Ovary (tissue), 9 donors: Measurements from ENCODE around the gene DAW1. TPM values are rescaled to one million over a fixed set of nuclear protein-coding genes. Genes with fewer than 3 reads are reported as not detected.

Experiments
- DNase-seq, 5 donors: peaks; one replicate each; pipeline ENCODE4 v3.0.0-alpha.2; 2019 to 2020
- H3K27ac ChIP-seq, 2 donors: fragments of 200-600 bp; one replicate each; pipeline versions ENCODE4 v1.5.1 to v1.8.0; 2019 to 2022
- H3K27me3 ChIP-seq: fragments of 200-600 bp; one replicate; pipeline ENCODE4 v1.8.0; 2022
- H3K36me3 ChIP-seq: fragments of 200-600 bp; sonication (generic); one replicate; pipeline ENCODE4 v1.5.1; 2019
- H3K4me1 ChIP-seq: one replicate; pipeline ENCODE4 v1.8.1; 2013; ENCODE audit warnings: mild to moderate bottlenecking, moderate library complexity; ENCODE audit not compliant: insufficient read depth
- H3K4me3 ChIP-seq: fragments of 200-600 bp; sonication (generic); one replicate; pipeline ENCODE4 v1.5.1; 2017
- H3K9me3 ChIP-seq, 2 donors: fragments of 200-600 bp in 1 of 2; sonication (generic) in 1 of 2; one replicate each; pipeline versions ENCODE4 v1.5.1 to v1.8.1; 2013 to 2019; ENCODE audit warnings: mild to moderate bottlenecking in 1 of 2, moderate library complexity in 1 of 2
- EP300 ChIP-seq: sonication (generic); formaldehyde crosslinking; IDR thresholded peaks from one replicate; pipeline ENCODE4 v1.6.1; 2017; ENCODE audit warnings: antibody characterized with exemption
- POLR2A ChIP-seq: fragments of 450-650 bp; IDR thresholded peaks from one replicate; pipeline ENCODE4 v1.6.1; 2017; ENCODE audit warnings: antibody characterized with exemption, mild to moderate bottlenecking, moderate library complexity
- WGBS, 3 donors: extraction: QIAGEN DNeasy Blood & Tissue Kit in 1 of 3; methylation state at CpG; one replicate each; pipeline versions ENCODE4 v1.1.5 to v1.1.7; 2013 to 2017; 5-methylcytosine and 5-hydroxymethylcytosine counted together
- intact Hi-C, 4 donors: fragments of 100-400 bp; cut with DNase I; formaldehyde crosslinking; loops; one replicate each; pipeline versions ENCODE4 v1.11.0 to v1.15.1; 2022 to 2023
- polyA plus RNA-seq, 2 donors: library from polyadenylated mRNA; stranded (reverse); fragments of 200-250 nt in 1 of 2; fragments of 350-450 nt in 1 of 2; fragmentation: Illumina TruSeq in 1 of 2; extraction: RNeasy Lipid Tissue Mini Kit (QIAGEN cat#74804) in 1 of 2; gene quantifications; one replicate each; pipeline ENCODE4 v1.2.3, GENCODE V29; 2013 to 2014
- total RNA-seq, 7 donors: library from RNA; depleted of rRNA in 2 of 7; stranded (reverse); fragments of >200 nt in 2 of 7; fragmentation: NEBNext Ultra II Directional in 3 of 7; extraction: Animal tissue kit (Norgen Biotek cat#: 25700) in 3 of 7; gene quantifications; one replicate each; pipeline versions ENCODE4 v1.1.0 to v1.2.4, GENCODE V29; 2016 to 2023
- TF ChIP-seq, protein P1 (sequence below), 3 donors: fragments of 450-650 bp in 2 of 3; fragments of 200-600 bp in 1 of 3; IDR thresholded peaks; one replicate each; pipeline versions ENCODE4 v1.5.1 to v1.8.0; 2016 to 2022; ENCODE audit warnings: antibody characterized with exemption in 3 of 3, mild to moderate bottlenecking in 1 of 3
- donor health status: DM: no; HTN: no; CAD: no; lungs with moderate emphysema.
- donor health status: DM: no; HTN: no; CAD: no.
- donor health status: Bipolar disorder and iron deficiency.
- donor health status: DM: yes; HTN: yes; CAD: no.
- donor health status: DM: no; HTN: no; CAD: no.
- donor health status: DM: yes; HTN: yes; CAD: no.

The DAW1 gene
- total and polyA plus RNA-seq, 9 donors, result 0.11 to 4.6 (median 0.62) TPM; not detected in 2

DNA sequence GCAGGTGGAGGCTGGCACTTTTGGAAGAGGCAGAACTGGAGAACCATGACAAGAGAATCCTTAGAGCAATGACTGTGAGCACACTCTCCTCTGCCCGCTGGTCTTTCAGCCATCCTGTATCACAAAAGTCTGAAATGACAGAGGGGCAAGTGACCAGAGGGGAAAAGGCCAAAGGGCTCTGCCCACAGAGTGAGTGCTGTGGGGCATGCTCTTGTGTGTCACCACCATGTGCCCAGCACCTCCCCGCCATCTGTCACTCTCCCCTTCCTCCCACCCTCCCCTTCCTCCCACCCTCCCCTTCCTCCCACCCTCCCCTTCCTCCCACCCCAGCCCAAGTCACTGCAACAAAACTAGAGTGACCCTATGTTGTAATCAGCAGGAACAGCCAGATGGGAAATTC lies 31.9 kb downstream of the DAW1 start:
- intact Hi-C loops, result no loop called here
- H3K27ac ChIP-seq, result no peak overlapping the region
- TF ChIP-seq, protein P1, sequence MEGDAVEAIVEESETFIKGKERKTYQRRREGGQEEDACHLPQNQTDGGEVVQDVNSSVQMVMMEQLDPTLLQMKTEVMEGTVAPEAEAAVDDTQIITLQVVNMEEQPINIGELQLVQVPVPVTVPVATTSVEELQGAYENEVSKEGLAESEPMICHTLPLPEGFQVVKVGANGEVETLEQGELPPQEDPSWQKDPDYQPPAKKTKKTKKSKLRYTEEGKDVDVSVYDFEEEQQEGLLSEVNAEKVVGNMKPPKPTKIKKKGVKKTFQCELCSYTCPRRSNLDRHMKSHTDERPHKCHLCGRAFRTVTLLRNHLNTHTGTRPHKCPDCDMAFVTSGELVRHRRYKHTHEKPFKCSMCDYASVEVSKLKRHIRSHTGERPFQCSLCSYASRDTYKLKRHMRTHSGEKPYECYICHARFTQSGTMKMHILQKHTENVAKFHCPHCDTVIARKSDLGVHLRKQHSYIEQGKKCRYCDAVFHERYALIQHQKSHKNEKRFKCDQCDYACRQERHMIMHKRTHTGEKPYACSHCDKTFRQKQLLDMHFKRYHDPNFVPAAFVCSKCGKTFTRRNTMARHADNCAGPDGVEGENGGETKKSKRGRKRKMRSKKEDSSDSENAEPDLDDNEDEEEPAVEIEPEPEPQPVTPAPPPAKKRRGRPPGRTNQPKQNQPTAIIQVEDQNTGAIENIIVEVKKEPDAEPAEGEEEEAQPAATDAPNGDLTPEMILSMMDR (IDR thresholded peaks at IDR 0.05), result no peak
- TF ChIP-seq EP300 (no peak), POLR2A (no peak)
- no peak for DNase-seq
- H3K4me1 ChIP-seq, result no peaks in the 10 kb centered on the region
- H3K4me3 ChIP-seq, result no peak overlapping the region
- no peaks in the 10 kb centered on the region for H3K9me3 ChIP-seq
- no peaks in the 10 kb centered on the region for H3K36me3 ChIP-seq
- no peaks in the 10 kb centered on the region for H3K27me3 ChIP-seq
- WGBS, 3 donors, result 62 to 70% (median 68%) methylated on average over 2 of the region's 2 CpGs

DNA sequence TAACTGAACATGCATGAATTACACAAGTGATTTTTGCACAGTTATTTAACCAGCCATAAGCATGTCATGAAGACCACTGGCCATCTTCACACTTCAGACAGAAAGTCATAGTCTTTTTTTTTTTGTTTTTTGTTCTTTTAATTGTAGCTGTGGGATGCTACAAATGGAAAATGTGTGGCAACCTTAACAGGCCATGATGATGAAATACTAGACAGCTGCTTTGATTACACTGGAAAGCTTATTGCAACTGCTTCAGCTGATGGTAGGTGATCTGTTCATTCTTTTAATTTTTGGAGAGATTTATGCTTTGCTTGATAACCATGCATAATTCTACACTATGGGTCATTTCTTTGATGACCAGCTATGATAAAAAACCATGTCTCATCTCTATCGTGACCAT lies 35.6 kb downstream of the DAW1 start:
- intact Hi-C loops, result no loop called here
- H3K36me3 ChIP-seq, result no peaks in the 10 kb centered on the region
- TF ChIP-seq, protein P1 (IDR thresholded peaks at IDR 0.05), result no peak
- no peak for TF ChIP-seq EP300
- TF ChIP-seq POLR2A, result no peak
- no peaks in the 10 kb centered on the region for H3K9me3 ChIP-seq
- H3K27ac ChIP-seq, result no peak overlapping the region
- no peaks in the 10 kb centered on the region for H3K4me1 ChIP-seq
- H3K4me3 ChIP-seq, result no peak overlapping the region
- no peaks in the 10 kb centered on the region for H3K27me3 ChIP-seq
- no peak for DNase-seq
- WGBS, 3 donors, result 80 to 86% (median 86%) methylated on average over 1 of the region's 1 CpG

DNA sequence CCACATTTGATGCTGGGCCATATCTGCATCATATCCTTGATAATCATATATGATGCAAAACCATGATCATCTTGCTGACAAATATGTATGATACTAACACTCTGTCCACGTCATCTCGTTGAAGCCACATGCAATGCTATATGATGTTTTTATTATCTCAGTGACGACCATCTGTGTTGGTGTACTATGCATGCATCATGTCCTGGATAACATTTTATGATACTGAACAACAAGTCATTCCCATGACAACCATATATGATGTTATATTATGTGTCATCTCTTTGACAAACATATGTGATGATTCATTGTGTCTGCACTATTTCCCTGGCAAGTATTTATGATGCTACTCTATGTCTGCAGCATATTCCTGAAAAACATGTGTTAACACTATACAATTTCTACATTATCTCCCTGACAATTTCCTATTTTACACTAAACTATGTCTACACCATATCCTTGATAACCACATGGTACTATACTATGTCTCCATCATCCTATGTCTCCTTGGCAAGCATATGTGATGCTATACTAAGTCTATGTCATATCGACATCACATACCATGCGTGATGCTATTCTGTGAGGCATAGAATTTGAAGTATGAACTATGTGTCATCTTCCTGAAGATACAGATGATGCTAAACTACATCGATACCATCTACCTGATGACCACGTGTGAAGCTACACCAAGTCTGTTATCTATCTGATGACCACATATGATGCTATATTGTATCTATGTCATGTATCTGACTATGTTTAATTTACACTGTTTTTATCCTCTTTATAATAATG lies 37.0 kb downstream of the DAW1 start:
- intact Hi-C loops, result no loop called here
- Histone ChIP-seq H3K36me3 (no peaks in the 10 kb centered on the region), H3K4me1 (no peaks in the 10 kb centered on the region), H3K9me3 (no peaks in the 10 kb centered on the region), H3K27ac (no peak overlapping the region), H3K4me3 (no peak overlapping the region), H3K27me3 (no peaks in the 10 kb centered on the region)
- DNase-seq, result no peak
- WGBS, 3 donors, result 78 to 83% (median 81%) methylated on average over 7 of the region's 7 CpGs
- TF ChIP-seq POLR2A (no peak), EP300 (no peak)
- TF ChIP-seq, protein P1 (IDR thresholded peaks at IDR 0.05), result no peak

DNA sequence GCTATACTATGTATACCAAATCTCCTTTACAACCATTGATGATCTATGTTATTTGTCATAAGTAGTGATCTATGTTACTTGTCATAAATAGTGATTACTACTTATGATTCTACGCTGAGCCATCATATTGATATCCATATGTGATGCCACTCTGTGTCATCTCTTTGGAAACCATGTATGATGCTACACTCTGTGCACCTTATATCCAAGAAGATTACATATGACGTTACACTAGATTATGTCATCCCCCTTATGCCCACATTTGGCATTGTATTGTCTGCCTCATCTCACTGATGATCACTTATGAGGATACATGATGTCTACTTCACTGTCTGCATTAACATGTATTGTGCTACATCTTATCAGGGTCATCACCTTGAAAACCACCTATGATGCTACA lies 42.9 kb downstream of the DAW1 start:
- TF ChIP-seq POLR2A (no peak), EP300 (no peak)
- TF ChIP-seq, protein P1 (IDR thresholded peaks at IDR 0.05), result no peak

More for the DNA sequence above, 42.9 kb downstream of the DAW1 start:
- no peak overlapping the region for H3K4me3 ChIP-seq
- 64 to 69% (median 68%) methylated on average over 2 of the region's 2 CpGs for WGBS, 3 donors
- no peaks in the 10 kb centered on the region for H3K36me3 ChIP-seq
- H3K9me3 ChIP-seq, result no peaks in the 10 kb centered on the region
- H3K27ac ChIP-seq, result no peak overlapping the region
- H3K27me3 ChIP-seq, result no peaks in the 10 kb centered on the region
- intact Hi-C loops, result no loop called here
- no peaks in the 10 kb centered on the region for H3K4me1 ChIP-seq
- no peak for DNase-seq
